HEK293 (cell line): ENCODE measurements around the gene KLF16.
A peak's percentile ranks its signal among the peaks of the same experiment; 100 is the strongest.

Experiments used
- CTCF ChIA-PET: fragments of 350-600 bp; formaldehyde crosslinking; extraction: SDS; loops from one replicate; lab custom pipeline; 2021; ENCODE audit warnings: antibody characterized with exemption; lab: Yijun Ruan, JAX
- POLR2A ChIA-PET: fragments of 300-600 bp; formaldehyde crosslinking; extraction: SDS; loops from one replicate; lab custom pipeline; 2020; ENCODE audit warnings: antibody characterized with exemption, inconsistent platforms; lab: Yijun Ruan, JAX
- H3K27ac ChIP-seq: fragments of 200-500 bp; sonication (Bioruptor generic); 2 replicates; pipeline ENCODE4 v1.5.1; 2014; ENCODE audit warnings: low read depth, low read length, control low read depth, inconsistent platforms; ENCODE audit errors: extremely low read depth
- H3K36me3 ChIP-seq, 2 experiments: fragments of 200-500 bp in 1 of 2; sonication (Bioruptor generic) in 1 of 2; 1 replicate in 1 of 2; 2 replicates in 1 of 2; pipeline ENCODE4 v1.5.1; 2014 to 2017; ENCODE audit warnings: inconsistent platforms in 2 of 2, low read length in 2 of 2; ENCODE audit not compliant: control insufficient read depth in 2 of 2, insufficient read depth in 1 of 2
- H3K4me1 ChIP-seq: fragments of 200-500 bp; sonication (Bioruptor generic); 2 replicates; pipeline ENCODE4 v1.5.1; 2014; ENCODE audit warnings: mild to moderate bottlenecking, low read length, inconsistent platforms; ENCODE audit not compliant: control insufficient read depth, insufficient read depth
- H3K4me3 ChIP-seq: 2 replicates; pipeline ENCODE4 v1.5.1; 2011; ENCODE audit warnings: low read depth, mild to moderate bottlenecking, control low read depth, low read length, moderate library complexity
- H3K9me3 ChIP-seq: fragments of 200-500 bp; sonication (Bioruptor generic); 2 replicates; pipeline ENCODE4 v1.5.1; 2014; ENCODE audit warnings: low read depth, low read length, inconsistent platforms; ENCODE audit not compliant: control insufficient read depth, insufficient read depth
- KLF7 ChIP-seq: fragments of 450-650 bp; formaldehyde crosslinking; IDR thresholded peaks from 2 replicates; pipeline ENCODE4 v1.5.1; 2016; ENCODE audit warnings: missing biosample characterization, missing genetic modification characterization, borderline replicate concordance
- OVOL3 ChIP-seq: fragments of 450-650 bp; formaldehyde crosslinking; IDR thresholded peaks from 2 replicates; pipeline ENCODE4 v1.5.1; 2016; ENCODE audit warnings: missing biosample characterization, missing genetic modification characterization
- PRDM1 ChIP-seq: fragments of 450-650 bp; formaldehyde crosslinking; IDR thresholded peaks from 2 replicates; pipeline ENCODE4; 2016; ENCODE audit warnings: missing biosample characterization, missing genetic modification characterization
- YY2 ChIP-seq: fragments of 450-650 bp; formaldehyde crosslinking; IDR thresholded peaks from 2 replicates; pipeline ENCODE4 v1.5.1; 2016; ENCODE audit warnings: missing biosample characterization, missing genetic modification characterization
- ZBTB17 ChIP-seq: fragments of 450-650 bp; formaldehyde crosslinking; IDR thresholded peaks from 2 replicates; pipeline ENCODE4 v1.5.1; 2016; ENCODE audit warnings: missing biosample characterization, missing genetic modification characterization
- ZBTB21 ChIP-seq: fragments of 450-650 bp; formaldehyde crosslinking; IDR thresholded peaks from 2 replicates; pipeline ENCODE4 v1.5.1; 2017; ENCODE audit warnings: missing biosample characterization, missing genetic modification characterization
- ZBTB26 ChIP-seq: fragments of 450-650 bp; formaldehyde crosslinking; optimal IDR thresholded peaks from 2 replicates; pipeline ENCODE3; 2016; ENCODE audit warnings: missing biosample characterization, mild to moderate bottlenecking, missing genetic modification characterization
- ZBTB48 ChIP-seq: fragments of 450-650 bp; formaldehyde crosslinking; IDR thresholded peaks from 2 replicates; pipeline ENCODE4 v1.5.1; 2016; ENCODE audit warnings: missing biosample characterization, missing genetic modification characterization
- ZFP37 ChIP-seq: fragments of 450-650 bp; formaldehyde crosslinking; IDR thresholded peaks from 2 replicates; pipeline ENCODE4 v1.5.1; 2016; ENCODE audit warnings: missing biosample characterization, missing genetic modification characterization
- ZNF140 ChIP-seq: fragments of 450-650 bp; formaldehyde crosslinking; IDR thresholded peaks from 2 replicates; pipeline ENCODE4 v1.5.1; 2016; ENCODE audit warnings: missing biosample characterization, missing genetic modification characterization
- ZNF157 ChIP-seq: fragments of 450-650 bp; formaldehyde crosslinking; IDR thresholded peaks from 2 replicates; pipeline ENCODE4 v1.5.1; 2016; ENCODE audit warnings: missing biosample characterization, missing genetic modification characterization
- ZNF16 ChIP-seq: fragments of 450-650 bp; formaldehyde crosslinking; IDR thresholded peaks from 2 replicates; pipeline ENCODE4 v1.5.1; 2016; ENCODE audit warnings: low read depth, missing biosample characterization, missing genetic modification characterization
- ZNF2 ChIP-seq: fragments of 450-650 bp; formaldehyde crosslinking; IDR thresholded peaks from 2 replicates; pipeline ENCODE4 v1.5.1; 2016; ENCODE audit warnings: missing biosample characterization, missing genetic modification characterization
- ZNF280C ChIP-seq: fragments of 450-650 bp; formaldehyde crosslinking; IDR thresholded peaks from 2 replicates; pipeline ENCODE4 v1.5.1; 2016; ENCODE audit warnings: missing biosample characterization, missing genetic modification characterization
- ZNF311 ChIP-seq: fragments of 450-650 bp; formaldehyde crosslinking; IDR thresholded peaks from 2 replicates; pipeline ENCODE4 v1.5.1; 2017; ENCODE audit warnings: missing biosample characterization, missing genetic modification characterization, borderline replicate concordance
- ZNF341 ChIP-seq: fragments of 450-650 bp; formaldehyde crosslinking; IDR thresholded peaks from 2 replicates; pipeline ENCODE4; 2016; ENCODE audit warnings: low read depth, missing biosample characterization, missing genetic modification characterization
- ZNF354C ChIP-seq: fragments of 450-650 bp; formaldehyde crosslinking; IDR thresholded peaks from 2 replicates; pipeline ENCODE4 v1.5.1; 2016; ENCODE audit warnings: missing biosample characterization, missing genetic modification characterization, low read depth, borderline replicate concordance
- ZNF362 ChIP-seq: fragments of 450-650 bp; formaldehyde crosslinking; IDR thresholded peaks from 2 replicates; pipeline ENCODE4 v1.5.1; 2016; ENCODE audit warnings: missing biosample characterization, missing genetic modification characterization
- ZNF518A ChIP-seq: fragments of 450-650 bp; formaldehyde crosslinking; conservative IDR thresholded peaks from 2 replicates; pipeline ENCODE4 v1.5.1; 2016; ENCODE audit warnings: low read depth, missing biosample characterization, missing genetic modification characterization
- ZNF529 ChIP-seq: fragments of 450-650 bp; formaldehyde crosslinking; IDR thresholded peaks from 2 replicates; pipeline ENCODE4 v1.5.1; 2017; ENCODE audit warnings: missing genetic modification characterization, missing biosample characterization; ENCODE audit not compliant: insufficient replicate concordance
- ZNF530 ChIP-seq: fragments of 450-650 bp; formaldehyde crosslinking; IDR thresholded peaks from 2 replicates; pipeline ENCODE4 v1.5.1; 2016; ENCODE audit warnings: low read depth, missing biosample characterization, missing genetic modification characterization
- ZNF580 ChIP-seq: fragments of 450-650 bp; formaldehyde crosslinking; IDR thresholded peaks from 2 replicates; pipeline ENCODE4 v1.5.1; 2016; ENCODE audit warnings: missing biosample characterization, missing genetic modification characterization
- ZNF596 ChIP-seq: fragments of 450-650 bp; IDR thresholded peaks from 2 replicates; pipeline ENCODE4 v1.5.0; 2018; ENCODE audit warnings: missing biosample characterization, mild to moderate bottlenecking, missing genetic modification characterization, moderate library complexity
- ZNF629 ChIP-seq: fragments of 450-650 bp; formaldehyde crosslinking; IDR thresholded peaks from 2 replicates; pipeline ENCODE4 v1.5.1; 2017; ENCODE audit warnings: missing biosample characterization, missing genetic modification characterization
- ZNF670 ChIP-seq: fragments of 450-650 bp; formaldehyde crosslinking; IDR thresholded peaks from 2 replicates; pipeline ENCODE4 v1.5.1; 2016; ENCODE audit warnings: missing biosample characterization, missing genetic modification characterization, low read depth
- ZNF707 ChIP-seq: fragments of 450-650 bp; formaldehyde crosslinking; IDR thresholded peaks from 2 replicates; pipeline ENCODE4 v1.5.1; 2016; ENCODE audit warnings: missing biosample characterization, missing genetic modification characterization
- ZSCAN30 ChIP-seq: fragments of 450-650 bp; IDR thresholded peaks from 2 replicates; pipeline ENCODE4 v1.5.1; 2018; ENCODE audit warnings: missing biosample characterization, mild to moderate bottlenecking, missing genetic modification characterization, moderate library complexity

The KLF16 gene

GRCh38 chr19:1874554-1875185, 11.3 kb upstream of the KLF16 start:
- Histone ChIP-seq H3K27ac (peak overlapping the region; percentile 89), H3K4me1 (peaks cover 10% of the 10 kb centered on the region), H3K9me3 (no peaks in the 10 kb centered on the region), H3K36me3 (peaks cover 0 to 18% of the 10 kb centered on the region in 2 experiments; a peak in 2 of 3 replicates), H3K4me3 (peak overlapping the region; percentile 96)
- ChIA-PET POLR2A (interaction anchor here (0.5 to 2.8 kb wide), 8 partner anchors 10 to 689 kb away, joined by 3 to 22 read pairs (median 3); partner anchors contain the start of genes ABHD17A, ADAT3 and SCAMP4), CTCF (interaction anchor here (0.7 to 1.4 kb wide), 7 partner anchors 9 to 323 kb away, joined by 3 to 5 read pairs (median 3); no protein-coding TSS in a partner anchor)
- TF ChIP-seq ZSCAN30 (tag by site-specific recombination), result no peak
- no peak for TF ChIP-seq ZFP37 (tag by site-specific recombination)
- TF ChIP-seq ZNF341 (tag by site-specific recombination), result no peak
- TF ChIP-seq ZNF157, result no peak
- no peak for TF ChIP-seq ZNF354C (tag by site-specific recombination)
- TF ChIP-seq ZNF707 (tag by site-specific recombination), result no peak
- TF ChIP-seq ZBTB17 (tag by site-specific recombination), result peak; percentile 75
- TF ChIP-seq ZNF280C (tag by site-specific recombination), result no peak
- peak; percentile 33; the same call in 1 of the 2 replicates for TF ChIP-seq ZNF518A (tag by site-specific recombination)
- TF ChIP-seq ZNF16 (tag by site-specific recombination), result no peak
- no peak for TF ChIP-seq OVOL3
- TF ChIP-seq ZNF670 (tag by site-specific recombination), result no peak
- 0 out of 2 replicates have a peak, but pooled peaks have one; percentile 17 for TF ChIP-seq ZBTB21 (tag by site-specific recombination)
- TF ChIP-seq ZBTB26 (tag by site-specific recombination), result no peak
- peak; percentile 53; the same call in 1 of the 2 replicates for TF ChIP-seq ZNF580 (tag by site-specific recombination)
- no peak for TF ChIP-seq ZNF140 (tag by site-specific recombination)
- TF ChIP-seq ZNF2 (tag by site-specific recombination), result no peak
- TF ChIP-seq ZBTB48 (tag by site-specific recombination), result no peak
- TF ChIP-seq ZNF311 (tag by site-specific recombination), result no peak
- TF ChIP-seq ZNF529 (tag by site-specific recombination), result no peak
- no peak for TF ChIP-seq YY2 (tag by site-specific recombination)
- peak; percentile 100 for TF ChIP-seq ZNF362 (tag by site-specific recombination)
- TF ChIP-seq ZNF629 (tag by site-specific recombination), result peak; percentile 64
- no peak for TF ChIP-seq ZNF596 (tag by site-specific recombination)
- 0 out of 2 replicates have a peak, but pooled peaks have one; percentile 27 for TF ChIP-seq PRDM1
- no peak for TF ChIP-seq ZNF530 (tag by site-specific recombination)
- no peak for TF ChIP-seq KLF7 (tag by site-specific recombination)
